Testis (tissue), 3 donors: ENCODE data around the gene IL22RA1. TPM values are rescaled to one million over a fixed set of nuclear protein-coding genes. Genes with fewer than 3 reads are reported as not detected.

Experiments
- DNase-seq: peaks from one replicate; pipeline ENCODE4 v3.0.0-alpha.2; 2019
- H3K27ac ChIP-seq, 2 donors: fragments of 200-600 bp; sonication (generic); one replicate each; pipeline ENCODE4 v1.5.1; 2019
- H3K27me3 ChIP-seq: fragments of 200-600 bp; sonication (generic); one replicate; pipeline ENCODE4 v1.5.1; 2019
- H3K36me3 ChIP-seq: fragments of 200-600 bp; sonication (generic); one replicate; pipeline ENCODE4 v1.5.1; 2017; ENCODE audit warnings: low read depth; ENCODE audit errors: missing control alignments
- H3K4me1 ChIP-seq: fragments of 200-600 bp; sonication (generic); one replicate; pipeline ENCODE4 v1.5.1; 2019
- H3K4me3 ChIP-seq, 2 donors: fragments of 200-600 bp; sonication (generic); one replicate each; pipeline ENCODE4 v1.5.1; 2017 to 2019
- H3K9me3 ChIP-seq: fragments of 200-600 bp; sonication (generic); one replicate; pipeline ENCODE4 v1.5.1; 2017
- POLR2A ChIP-seq: fragments of 450-650 bp; IDR thresholded peaks from one replicate; pipeline ENCODE4 v1.6.1; 2017; ENCODE audit warnings: antibody characterized with exemption, mild to moderate bottlenecking, moderate library complexity
- WGBS, 2 donors: methylation state at CpG; one replicate each; pipeline ENCODE4 v1.1.5; 2018; 5-methylcytosine and 5-hydroxymethylcytosine counted together
- intact Hi-C: fragments of 100-400 bp; cut with DNase I; formaldehyde crosslinking; loops from one replicate; pipeline ENCODE4 v1.15.1; 2023; ENCODE audit warnings: low total_unique reads
- polyA plus RNA-seq: library from polyadenylated mRNA; stranded (reverse); fragments of 350-450 nt; fragmentation: Illumina TruSeq; extraction: RNeasy Lipid Tissue Mini Kit (QIAGEN cat#74804); gene quantifications from one replicate; pipeline ENCODE4 v1.2.3, GENCODE V29; 2014; ENCODE audit warnings: low read depth, low replicate concordance; ENCODE audit not compliant: insufficient read depth
- total RNA-seq, 2 donors: library from RNA; depleted of rRNA; stranded (reverse); fragments of >200 nt; gene quantifications; one replicate each; pipeline ENCODE4 v1.2.3, GENCODE V29; 2016
- TF ChIP-seq, protein P1 (sequence below), 3 experiments: fragments of 450-650 bp in 2 of 3; fragments of 200-600 bp in 1 of 3; sonication (generic) in 1 of 3; IDR thresholded peaks; one replicate each; pipeline ENCODE4 v1.5.1; 2016 to 2019; ENCODE audit warnings: antibody characterized with exemption in 3 of 3, mild to moderate bottlenecking in 2 of 3, moderate library complexity in 1 of 3

Gene IL22RA1
- total and polyA plus RNA-seq, 3 donors from 2014 or later = 0.31 to 0.95 (median 0.93) TPM

DNA sequence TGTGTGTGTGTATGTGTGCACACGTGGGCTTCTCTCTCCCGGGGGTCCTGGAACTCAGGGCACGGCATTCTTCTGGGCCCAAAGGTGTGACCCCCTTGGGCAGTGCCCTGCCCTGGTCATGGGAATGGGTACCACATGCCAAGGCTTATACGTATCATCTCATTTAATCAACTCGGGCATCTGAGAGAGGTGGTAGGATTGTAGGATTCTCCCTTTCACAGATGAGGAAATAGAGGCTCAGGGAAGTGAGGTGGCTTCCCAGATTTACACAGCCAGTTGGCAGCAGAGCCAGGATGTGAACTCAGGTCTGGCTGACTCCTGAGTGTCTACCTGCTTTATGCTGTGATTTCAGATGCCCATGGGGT is 46.2 kb downstream of the IL22RA1 start:
- WGBS, 2 donors = 79 to 100% methylated on average over 2 to 5 of the region's 5 CpGs
- DNase-seq = no peak
- Histone ChIP-seq H3K27me3 (no peaks in the 10 kb centered on the region), H3K4me3 (no peak overlapping the region), H3K9me3 (no peaks in the 10 kb centered on the region), H3K27ac (no peak overlapping the region), H3K36me3 (no peaks in the 10 kb centered on the region), H3K4me1 (peaks cover 15% of the 10 kb centered on the region)
- intact Hi-C loops = no loop called here
- TF ChIP-seq, protein P1, sequence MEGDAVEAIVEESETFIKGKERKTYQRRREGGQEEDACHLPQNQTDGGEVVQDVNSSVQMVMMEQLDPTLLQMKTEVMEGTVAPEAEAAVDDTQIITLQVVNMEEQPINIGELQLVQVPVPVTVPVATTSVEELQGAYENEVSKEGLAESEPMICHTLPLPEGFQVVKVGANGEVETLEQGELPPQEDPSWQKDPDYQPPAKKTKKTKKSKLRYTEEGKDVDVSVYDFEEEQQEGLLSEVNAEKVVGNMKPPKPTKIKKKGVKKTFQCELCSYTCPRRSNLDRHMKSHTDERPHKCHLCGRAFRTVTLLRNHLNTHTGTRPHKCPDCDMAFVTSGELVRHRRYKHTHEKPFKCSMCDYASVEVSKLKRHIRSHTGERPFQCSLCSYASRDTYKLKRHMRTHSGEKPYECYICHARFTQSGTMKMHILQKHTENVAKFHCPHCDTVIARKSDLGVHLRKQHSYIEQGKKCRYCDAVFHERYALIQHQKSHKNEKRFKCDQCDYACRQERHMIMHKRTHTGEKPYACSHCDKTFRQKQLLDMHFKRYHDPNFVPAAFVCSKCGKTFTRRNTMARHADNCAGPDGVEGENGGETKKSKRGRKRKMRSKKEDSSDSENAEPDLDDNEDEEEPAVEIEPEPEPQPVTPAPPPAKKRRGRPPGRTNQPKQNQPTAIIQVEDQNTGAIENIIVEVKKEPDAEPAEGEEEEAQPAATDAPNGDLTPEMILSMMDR (IDR thresholded peaks at IDR 0.05) = no peak
- TF ChIP-seq POLR2A = no peak

DNA sequence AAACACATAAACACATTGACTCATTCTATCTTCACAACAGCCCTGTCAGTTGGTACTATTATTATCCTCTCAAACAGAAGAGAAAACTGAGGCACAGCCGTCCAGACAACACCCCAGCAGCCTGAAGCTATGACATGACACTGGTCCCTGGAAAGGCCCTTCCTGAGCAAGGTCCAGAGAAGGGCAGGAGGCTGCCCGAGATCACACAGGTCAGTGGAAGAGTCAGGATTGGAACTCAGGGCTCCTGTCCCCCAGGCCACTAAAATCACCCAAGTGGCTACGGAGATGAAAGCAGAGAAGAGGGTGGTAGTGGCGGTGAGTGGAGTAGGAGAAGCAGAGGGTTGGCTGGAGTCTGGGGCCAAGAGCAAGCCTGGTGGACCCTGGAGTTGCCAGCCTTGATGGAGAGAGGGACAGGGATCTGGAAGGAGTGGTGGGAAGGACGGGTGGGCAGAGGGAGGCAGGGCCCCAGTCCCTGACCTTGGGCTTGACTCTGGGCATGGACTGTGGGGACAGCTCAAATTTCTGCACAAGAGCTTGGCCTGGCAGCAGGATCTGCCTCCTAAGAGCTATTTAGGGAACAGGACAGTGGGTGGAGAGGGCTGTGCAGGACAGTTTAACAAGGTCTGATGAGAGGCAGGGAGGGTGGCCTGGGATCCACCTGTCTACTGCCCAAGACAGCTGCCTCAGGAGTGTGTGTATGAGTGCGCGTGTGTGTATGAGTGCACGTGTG is 46.8 kb downstream of the IL22RA1 start:
- no peak for DNase-seq
- no peak overlapping the region for H3K4me3 ChIP-seq
- no peak overlapping the region for H3K27ac ChIP-seq
- WGBS, 2 donors = 79 to 80% methylated on average over 8 of the region's 8 CpGs
- TF ChIP-seq POLR2A = no peak
- TF ChIP-seq, protein P1 (IDR thresholded peaks at IDR 0.05) = no peak
- no peaks in the 10 kb centered on the region for H3K27me3 ChIP-seq
- no peaks in the 10 kb centered on the region for H3K36me3 ChIP-seq
- intact Hi-C loops = no loop called here
- H3K4me1 ChIP-seq = peaks cover 9% of the 10 kb centered on the region
- no peaks in the 10 kb centered on the region for H3K9me3 ChIP-seq

DNA sequence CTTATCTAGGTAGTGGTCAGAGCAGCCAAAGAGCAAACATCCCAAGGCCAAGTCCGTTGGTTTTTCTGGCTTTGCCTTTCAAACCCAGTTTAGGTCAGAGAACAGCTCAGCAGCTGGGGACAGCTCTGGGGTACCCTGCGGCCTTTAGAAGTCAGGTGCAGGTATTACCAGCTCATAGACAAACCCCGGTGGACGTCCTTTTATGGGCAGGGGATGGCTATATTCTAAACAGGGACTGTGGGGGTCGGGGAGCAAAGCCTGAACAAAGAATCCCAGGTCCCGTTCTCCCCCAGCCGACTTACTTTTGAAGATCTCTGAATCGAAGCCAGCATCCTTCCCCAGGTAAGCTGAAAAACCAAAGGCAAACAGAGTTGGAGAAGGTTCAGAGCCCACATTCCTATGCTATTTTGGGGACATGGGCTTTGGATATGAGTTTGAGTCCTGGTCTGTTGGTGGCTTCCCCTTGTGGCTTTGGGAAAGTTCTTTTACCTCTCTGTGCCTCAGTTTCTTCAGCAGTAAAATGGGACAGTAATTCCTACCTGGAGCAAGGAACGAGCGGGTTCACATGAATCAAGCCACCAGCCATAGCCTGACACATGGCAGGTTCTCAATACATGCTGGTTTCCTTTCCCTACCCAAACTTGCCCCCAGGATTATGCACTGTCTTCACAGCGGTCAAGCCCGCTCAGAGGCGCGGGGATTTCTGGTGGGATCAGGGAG is 47.6 kb downstream of the IL22RA1 start:
- no peak overlapping the region for H3K27ac ChIP-seq
- TF ChIP-seq POLR2A = no peak
- TF ChIP-seq, protein P1 (IDR thresholded peaks at IDR 0.05) = no peak
- no peaks in the 10 kb centered on the region for H3K9me3 ChIP-seq
- WGBS, 2 donors = 66 to 92% methylated on average over 8 to 14 of the region's 14 CpGs
- no peaks in the 10 kb centered on the region for H3K36me3 ChIP-seq
- intact Hi-C loops = no loop called here
- no peak overlapping the region for H3K4me3 ChIP-seq
- H3K27me3 ChIP-seq = no peaks in the 10 kb centered on the region
- H3K4me1 ChIP-seq = peaks cover 4% of the 10 kb centered on the region
- DNase-seq = no peak

DNA sequence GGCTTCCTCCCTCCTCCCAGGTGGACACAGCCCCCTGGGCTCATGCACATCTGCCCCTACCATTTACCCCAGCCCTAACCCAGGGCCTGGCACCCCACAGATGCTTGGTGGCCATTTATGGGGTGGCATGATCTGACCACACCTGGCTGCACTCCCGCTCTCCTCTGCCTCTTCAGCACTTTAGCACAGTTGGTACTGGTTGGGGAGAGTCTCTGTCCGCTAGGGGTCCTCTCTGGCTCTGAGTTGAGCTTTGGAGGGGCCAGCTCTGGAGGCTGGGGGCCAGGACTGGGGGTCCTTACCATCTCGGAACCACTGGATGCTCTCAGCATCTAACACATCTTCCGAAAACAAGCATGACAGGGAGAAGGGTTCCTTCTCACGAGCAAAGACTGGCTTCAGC is 48.4 kb downstream of the IL22RA1 start:
- 85 to 86% methylated on average over 4 to 5 of the region's 5 CpGs for WGBS, 2 donors
- Histone ChIP-seq H3K9me3 (no peaks in the 10 kb centered on the region), H3K4me3 (no peak overlapping the region), H3K4me1 (peaks cover 7% of the 10 kb centered on the region), H3K27ac (no peak overlapping the region), H3K36me3 (no peaks in the 10 kb centered on the region), H3K27me3 (no peaks in the 10 kb centered on the region)
- intact Hi-C loops = no loop called here
- DNase-seq = no peak
- no peak for TF ChIP-seq POLR2A
- TF ChIP-seq, protein P1 (IDR thresholded peaks at IDR 0.05) = no peak
